Measurements from ENCODE around the gene ST6GALNAC2. TPM values are rescaled to one million over a fixed set of nuclear protein-coding genes. Genes with fewer than 3 reads are reported as not detected.
A peak's percentile ranks its signal among the peaks of the same experiment; 100 is the strongest.
"Not testable (repeated sequence)": the region's sequence is repeated elsewhere in the genome, so short reads cannot be mapped to it uniquely, and the experiment has no call there.

The ST6GALNAC2 gene
- total and polyA plus RNA-seq, 9 donors, result 1.2 to 8.0 (median 1.5) TPM

DNA sequence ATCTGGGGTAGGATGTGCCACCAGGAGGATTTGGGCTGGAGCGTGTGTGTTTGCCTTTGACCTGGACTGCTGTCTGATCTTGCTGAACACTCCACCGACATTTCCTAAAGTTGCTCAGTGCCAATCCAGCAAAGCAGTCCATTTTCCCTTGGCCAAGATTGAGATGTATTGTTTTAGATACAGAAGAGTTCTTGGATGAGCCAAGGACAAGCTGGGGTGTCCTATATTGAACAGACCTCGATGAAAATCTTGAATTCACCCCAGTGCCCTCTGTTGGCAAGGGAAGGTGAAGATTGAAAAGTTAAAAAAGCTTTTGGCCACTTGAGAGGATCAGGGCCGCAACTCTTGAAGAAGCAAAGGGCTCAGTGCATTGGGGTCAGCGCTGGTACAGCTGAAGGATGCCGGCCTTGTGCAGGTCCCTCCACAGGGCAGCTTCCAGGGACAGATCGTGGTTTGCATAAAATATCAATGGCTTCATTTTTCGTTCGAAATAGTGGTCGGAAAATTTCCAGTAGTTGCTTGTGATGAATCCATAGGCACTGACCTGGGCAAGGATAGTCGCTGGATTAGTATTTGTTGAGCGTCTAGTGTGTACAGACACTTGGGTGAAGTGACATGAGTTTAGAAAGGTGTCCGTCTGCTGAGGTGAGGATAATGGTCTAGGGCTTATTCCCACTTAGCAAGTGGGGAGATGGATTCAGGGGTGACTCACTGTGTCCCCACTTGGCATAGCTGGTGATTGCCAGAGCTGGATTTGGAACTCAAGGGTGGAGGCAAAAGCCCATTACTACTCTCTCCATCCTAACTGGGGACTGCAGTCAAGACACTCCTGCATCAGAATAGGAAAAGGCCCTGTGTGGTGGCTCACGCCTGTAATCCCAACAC, 19.7 kb downstream of the ST6GALNAC2 start:
- peak; percentile 1 for DNase-seq
- no peak overlapping the region for H3K4me3 ChIP-seq (ENCODE audit: low read length)
- no peaks in the 10 kb centered on the region for H3K27me3 ChIP-seq (ENCODE audit: control insufficient read depth, insufficient read depth, low read length)
- WGBS (ENCODE audit: insufficient coverage), result 89% methylated on average over 11 of the region's 14 CpGs
- H3K4me1 ChIP-seq (ENCODE audit: control insufficient read depth, insufficient read depth, low read length), result peaks cover 12% of the 10 kb centered on the region
- H3K9me3 ChIP-seq (replicated peaks; ENCODE audit: control insufficient read depth, low read depth, low read length), result peaks cover 2% of the 10 kb centered on the region
- H3K36me3 ChIP-seq (ENCODE audit: control insufficient read depth, insufficient read depth, low read length), result peaks cover 51% of the 10 kb centered on the region
- H3K27ac ChIP-seq (ENCODE audit: low read length), result no peak overlapping the region

DNA sequence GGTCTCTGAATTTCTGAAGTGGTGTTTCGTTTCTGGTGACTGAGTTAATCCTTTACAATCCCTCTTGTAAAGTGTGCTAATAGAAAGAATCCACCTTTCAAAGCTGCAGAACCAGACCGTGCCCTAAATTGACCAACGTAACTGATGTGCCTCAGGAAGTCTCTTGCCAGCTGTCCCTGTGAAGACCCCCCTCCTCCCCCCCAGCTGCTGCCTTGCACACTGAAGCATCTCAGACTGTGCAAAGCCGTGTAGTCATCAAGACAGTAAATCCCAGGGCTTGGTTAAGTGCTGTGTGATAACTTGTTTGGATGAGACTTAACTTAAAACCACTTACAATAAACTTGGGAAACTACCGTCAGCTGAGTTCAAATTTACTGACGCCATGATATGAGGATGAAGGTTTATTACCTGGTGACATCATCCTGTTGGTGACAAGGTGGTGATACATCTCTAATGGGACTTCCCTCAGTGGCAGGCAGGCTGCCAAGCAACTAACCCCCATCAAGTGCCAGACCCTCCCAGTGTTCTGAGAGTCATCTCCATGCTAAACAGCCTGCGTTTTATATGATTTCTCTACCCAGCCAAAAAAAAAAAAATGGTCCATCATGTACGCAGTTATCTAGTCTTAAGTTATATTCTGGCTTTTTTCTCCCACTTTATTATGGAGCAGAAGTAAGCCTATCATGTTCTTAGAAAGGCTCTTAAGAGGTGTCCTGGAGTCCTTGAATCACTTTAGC, 20.5 kb downstream of the ST6GALNAC2 start:
- H3K4me3 ChIP-seq (ENCODE audit: low read length); H3K9me3 ChIP-seq (replicated peaks; ENCODE audit: control insufficient read depth, low read depth, low read length); H3K27ac ChIP-seq (ENCODE audit: low read length); H3K27me3 ChIP-seq (ENCODE audit: control insufficient read depth, insufficient read depth, low read length); DNase-seq: not testable (repeated sequence)
- no CpG with 5 or more reads among the region's 8 CpGs for WGBS (ENCODE audit: insufficient coverage)
- peaks cover 51% of the 10 kb centered on the region for H3K36me3 ChIP-seq (ENCODE audit: control insufficient read depth, insufficient read depth, low read length)
- peaks cover 12% of the 10 kb centered on the region for H3K4me1 ChIP-seq (ENCODE audit: control insufficient read depth, insufficient read depth, low read length)

DNA sequence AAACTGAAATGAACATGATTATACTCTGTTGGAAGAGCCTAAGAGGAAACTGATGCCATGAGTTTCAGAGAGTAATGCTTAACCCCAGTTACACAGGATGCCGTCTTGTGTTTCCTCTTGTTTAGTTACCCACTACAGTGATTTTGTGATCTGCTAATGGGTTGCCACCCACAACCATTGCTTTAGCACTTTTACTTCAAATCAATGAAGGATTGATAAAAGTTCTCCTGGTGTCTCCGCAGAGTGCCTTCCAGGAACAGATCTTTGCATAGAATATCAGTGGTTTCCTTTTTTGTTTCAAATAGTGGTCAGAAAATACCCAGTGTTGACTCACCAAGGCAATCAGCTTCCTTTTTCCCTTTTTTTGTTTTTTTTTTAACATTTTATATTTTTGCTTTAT, 22.3 kb downstream of the ST6GALNAC2 start:
- Histone ChIP-seq H3K36me3 (ENCODE audit: control insufficient read depth, insufficient read depth, low read length) (peaks cover 55% of the 10 kb centered on the region), H3K4me1 (ENCODE audit: control insufficient read depth, insufficient read depth, low read length) (peaks cover 15% of the 10 kb centered on the region)
- not testable (repeated sequence) for H3K27ac ChIP-seq (ENCODE audit: low read length); DNase-seq; H3K27me3 ChIP-seq (ENCODE audit: control insufficient read depth, insufficient read depth, low read length); H3K4me3 ChIP-seq (ENCODE audit: low read length); H3K9me3 ChIP-seq (replicated peaks; ENCODE audit: control insufficient read depth, low read depth, low read length)
- no CpG with 5 or more reads among the region's 2 CpGs for WGBS (ENCODE audit: insufficient coverage)

- Histone ChIP-seq H3K4me3 (ENCODE audit: low read length) (no peak overlapping the region), H3K4me1 (ENCODE audit: control insufficient read depth, insufficient read depth, low read length) (peaks cover 15% of the 10 kb centered on the region), H3K9me3 (replicated peaks; ENCODE audit: control insufficient read depth, low read depth, low read length) (no peaks in the 10 kb centered on the region), H3K36me3 (ENCODE audit: control insufficient read depth, insufficient read depth, low read length) (peaks cover 54% of the 10 kb centered on the region), H3K27ac (ENCODE audit: low read length) (no peak overlapping the region), H3K27me3 (ENCODE audit: control insufficient read depth, insufficient read depth, low read length) (no peaks in the 10 kb centered on the region)
- no CpG with 5 or more reads among the region's 6 CpGs for WGBS (ENCODE audit: insufficient coverage)
- no peak for DNase-seq
These were observed 22.9 kb downstream of the ST6GALNAC2 start for GRCh38 chr17:76562734-76563148.

- no peaks in the 10 kb centered on the region for H3K9me3 ChIP-seq (replicated peaks; ENCODE audit: control insufficient read depth, low read depth, low read length)
- WGBS (ENCODE audit: insufficient coverage), result 70% methylated on average over 3 of the region's 5 CpGs
- H3K27ac ChIP-seq (ENCODE audit: low read length), result peak overlapping the region; percentile 35
These were observed 23.8 kb downstream of the ST6GALNAC2 start for GRCh38 chr17:76561799-76562268.

GRCh38 chr17:76561332-76561731, 24.3 kb downstream of the ST6GALNAC2 start:
- no peak for DNase-seq
- 79% methylated on average over 5 of the region's 7 CpGs for WGBS (ENCODE audit: insufficient coverage)
- Histone ChIP-seq H3K27ac (ENCODE audit: low read length) (no peak overlapping the region), H3K27me3 (ENCODE audit: control insufficient read depth, insufficient read depth, low read length) (no peaks in the 10 kb centered on the region), H3K36me3 (ENCODE audit: control insufficient read depth, insufficient read depth, low read length) (peaks cover 42% of the 10 kb centered on the region), H3K4me1 (ENCODE audit: control insufficient read depth, insufficient read depth, low read length) (peaks cover 23% of the 10 kb centered on the region), H3K9me3 (replicated peaks; ENCODE audit: control insufficient read depth, low read depth, low read length) (no peaks in the 10 kb centered on the region), H3K4me3 (ENCODE audit: low read length) (no peak overlapping the region)

More at GRCh38 chr17:76561799-76562268, 23.8 kb downstream of the ST6GALNAC2 start:
- H3K4me1 ChIP-seq (ENCODE audit: control insufficient read depth, insufficient read depth, low read length), result peaks cover 20% of the 10 kb centered on the region
- no peak for DNase-seq
- no peaks in the 10 kb centered on the region for H3K27me3 ChIP-seq (ENCODE audit: control insufficient read depth, insufficient read depth, low read length)
- H3K4me3 ChIP-seq (ENCODE audit: low read length), result no peak overlapping the region
- peaks cover 46% of the 10 kb centered on the region for H3K36me3 ChIP-seq (ENCODE audit: control insufficient read depth, insufficient read depth, low read length)

DNA sequence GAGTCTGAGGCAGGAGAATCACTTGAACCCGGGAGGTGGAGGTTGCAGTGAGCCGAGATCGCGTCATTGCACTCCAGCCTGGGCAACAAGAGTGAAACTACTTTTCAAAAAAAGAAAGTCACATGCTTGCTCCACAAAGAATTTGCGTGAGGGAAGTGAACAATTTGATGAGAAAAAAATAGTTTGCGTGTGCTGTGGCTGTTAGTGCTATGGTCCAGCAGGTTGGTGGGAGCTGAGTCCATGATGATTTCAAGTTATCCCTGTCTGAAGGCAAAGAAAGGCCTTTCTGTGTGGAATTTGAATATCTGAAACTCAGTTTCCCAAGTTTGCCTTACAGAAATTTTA, 24.8 kb downstream of the ST6GALNAC2 start:
- H3K4me3 ChIP-seq (ENCODE audit: low read length), result no peak overlapping the region
- H3K27ac ChIP-seq (ENCODE audit: low read length), result no peak overlapping the region
- H3K36me3 ChIP-seq (ENCODE audit: control insufficient read depth, insufficient read depth, low read length), result peaks cover 37% of the 10 kb centered on the region
- DNase-seq, result no peak
- no peaks in the 10 kb centered on the region for H3K27me3 ChIP-seq (ENCODE audit: control insufficient read depth, insufficient read depth, low read length)
- peaks cover 23% of the 10 kb centered on the region for H3K4me1 ChIP-seq (ENCODE audit: control insufficient read depth, insufficient read depth, low read length)
- H3K9me3 ChIP-seq (replicated peaks; ENCODE audit: control insufficient read depth, low read depth, low read length), result no peaks in the 10 kb centered on the region
- 69% methylated on average over 6 of the region's 6 CpGs for WGBS (ENCODE audit: insufficient coverage)

DNA sequence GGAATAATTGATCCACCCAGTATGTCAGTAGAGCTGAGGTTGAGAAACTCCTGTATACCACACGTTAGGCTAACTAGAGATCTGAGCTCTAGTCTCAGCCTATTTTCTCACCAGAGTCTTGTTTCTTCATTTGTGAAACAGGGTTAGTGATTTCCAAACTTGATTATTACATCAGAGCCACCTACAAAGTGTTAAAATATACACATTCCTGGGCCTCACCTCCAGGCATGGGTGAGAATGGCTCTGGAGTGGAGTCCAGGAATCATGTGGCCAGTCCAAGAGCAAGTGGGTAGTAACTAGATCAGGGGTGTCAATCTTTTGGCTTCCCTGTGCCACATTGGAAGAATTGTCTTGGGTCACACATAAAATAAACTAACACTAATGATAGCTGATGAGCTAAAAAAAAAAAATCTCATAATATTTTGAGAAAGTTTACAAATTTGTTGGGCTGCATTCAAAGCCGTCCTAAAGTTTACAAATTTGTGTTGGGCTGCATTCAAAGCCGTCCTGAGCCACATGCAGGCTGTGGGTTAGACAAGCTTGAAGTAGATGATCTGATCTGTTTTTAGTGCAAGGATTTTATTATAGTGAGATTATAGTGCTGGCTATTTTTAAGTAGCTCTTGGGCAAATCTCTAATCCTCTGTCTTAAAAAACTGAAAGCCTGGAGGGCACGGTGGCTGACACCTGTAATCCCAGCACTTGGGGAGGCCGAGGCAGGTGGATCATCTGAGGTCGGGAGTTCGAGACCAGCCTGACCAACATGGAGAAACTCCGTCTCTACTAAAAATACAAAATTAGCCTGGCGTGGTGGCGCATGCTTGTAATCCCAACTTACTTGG, 25.4 kb downstream of the ST6GALNAC2 start:
- H3K9me3 ChIP-seq (replicated peaks; ENCODE audit: control insufficient read depth, low read depth, low read length), result no peaks in the 10 kb centered on the region
- no peak overlapping the region for H3K27ac ChIP-seq (ENCODE audit: low read length)
- 81% methylated on average over 6 of the region's 10 CpGs for WGBS (ENCODE audit: insufficient coverage)
- DNase-seq, result no peak
- H3K36me3 ChIP-seq (ENCODE audit: control insufficient read depth, insufficient read depth, low read length), result peaks cover 31% of the 10 kb centered on the region
- no peaks in the 10 kb centered on the region for H3K27me3 ChIP-seq (ENCODE audit: control insufficient read depth, insufficient read depth, low read length)
- H3K4me1 ChIP-seq (ENCODE audit: control insufficient read depth, insufficient read depth, low read length), result peaks cover 23% of the 10 kb centered on the region
- H3K4me3 ChIP-seq (ENCODE audit: low read length), result no peak overlapping the region

DNA sequence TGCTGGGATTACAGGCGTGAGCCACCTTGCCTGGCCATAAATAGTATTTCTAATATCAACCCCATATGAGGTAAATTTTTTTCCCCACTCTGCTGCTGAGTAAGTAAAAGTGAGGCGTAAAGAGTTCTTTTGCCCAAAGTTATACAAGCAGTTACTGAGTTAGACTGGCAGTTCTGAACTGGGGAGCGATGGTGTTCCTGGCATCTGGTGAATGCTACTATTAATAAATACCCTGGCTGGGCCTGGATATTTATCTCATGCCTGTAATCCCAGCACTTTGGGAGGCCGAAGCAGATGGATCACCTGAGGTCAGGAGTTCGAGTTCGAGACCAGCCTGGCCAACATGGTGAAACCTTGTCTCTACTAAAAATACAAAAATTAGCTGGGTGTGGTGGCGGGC, 26.2 kb downstream of the ST6GALNAC2 start:
- DNase-seq; H3K9me3 ChIP-seq (replicated peaks; ENCODE audit: control insufficient read depth, low read depth, low read length); H3K4me3 ChIP-seq (ENCODE audit: low read length); H3K27me3 ChIP-seq (ENCODE audit: control insufficient read depth, insufficient read depth, low read length); H3K27ac ChIP-seq (ENCODE audit: low read length): not testable (repeated sequence)
- Histone ChIP-seq H3K36me3 (ENCODE audit: control insufficient read depth, insufficient read depth, low read length) (peaks cover 27% of the 10 kb centered on the region), H3K4me1 (ENCODE audit: control insufficient read depth, insufficient read depth, low read length) (peaks cover 24% of the 10 kb centered on the region)
- WGBS (ENCODE audit: insufficient coverage), result 83% methylated on average over 1 of the region's 7 CpGs

Data from muscle of leg (tissue), 11 donors.